Osteocyte (in vitro differentiated cells): Measurements from ENCODE around the gene GGA2. TPM values are rescaled to one million over a fixed set of nuclear protein-coding genes. Genes with fewer than 3 reads are reported as not detected.

ENCODE experiments used
- DNase-seq: peaks from one replicate; pipeline ENCODE4 v3.0.0; 2021; ENCODE audit warnings: mixed read lengths; ENCODE audit not compliant: unreplicated experiment; ENCODE audit errors: extremely low spot score
- H3K27ac Mint-ChIP-seq: one replicate; pipeline ENCODE4 v1.8.0; 2021; ENCODE audit warnings: mild to moderate bottlenecking, mixed read lengths; ENCODE audit not compliant: unreplicated experiment
- H3K27me3 Mint-ChIP-seq: one replicate; pipeline ENCODE4 v1.8.0; 2021; ENCODE audit warnings: mixed read lengths; ENCODE audit not compliant: unreplicated experiment
- H3K36me3 Mint-ChIP-seq: one replicate; pipeline ENCODE4 v1.8.0; 2021; ENCODE audit warnings: mixed read lengths; ENCODE audit not compliant: unreplicated experiment
- H3K4me1 Mint-ChIP-seq: one replicate; pipeline ENCODE4 v1.8.0; 2021; ENCODE audit warnings: mixed read lengths; ENCODE audit not compliant: unreplicated experiment
- H3K4me3 Mint-ChIP-seq: one replicate; pipeline ENCODE4 v1.8.0; 2021; ENCODE audit warnings: mild to moderate bottlenecking, moderate library complexity, mixed read lengths; ENCODE audit not compliant: unreplicated experiment
- H3K9me3 Mint-ChIP-seq: one replicate; pipeline ENCODE4 v1.8.0; 2021; ENCODE audit warnings: mixed read lengths; ENCODE audit not compliant: unreplicated experiment
- CTCF ChIP-seq: fragments of 200-600 bp; sonication (generic); IDR thresholded peaks from 2 replicates; pipeline ENCODE4 v1.5.0; 2021; ENCODE audit warnings: antibody characterized with exemption, mild to moderate bottlenecking, moderate library complexity
- total RNA-seq: library from RNA; stranded (reverse); gene quantifications from 2 replicates; pipeline ENCODE4 v1.2.1, GENCODE V29; 2021

The GGA2 gene
- total RNA-seq, 1 donor from 2014 or later: 59.7 TPM

DNA sequence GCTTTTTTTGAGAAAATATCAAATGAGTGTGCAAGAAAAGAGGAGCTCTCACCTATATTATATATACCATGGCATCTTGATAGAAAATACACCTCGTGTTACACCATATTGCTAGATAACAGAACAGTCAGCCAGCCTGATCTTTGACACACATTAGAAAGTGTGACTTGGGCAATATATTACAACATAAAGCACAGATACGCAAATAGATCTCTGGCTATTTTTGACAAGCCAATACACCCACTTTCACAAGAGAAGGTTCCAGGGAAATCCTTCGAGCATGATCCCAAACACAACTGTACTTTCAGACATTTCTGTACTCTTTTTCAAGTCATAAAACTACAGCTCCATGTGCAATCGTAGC, 9.4 kb downstream of the GGA2 start:
- no peak overlapping the region for H3K27ac Mint-ChIP-seq
- DNase-seq: no peak
- TF ChIP-seq CTCF: no peak
- H3K4me1 Mint-ChIP-seq: peaks cover 36% of the 10 kb centered on the region
- no peaks in the 10 kb centered on the region for H3K27me3 Mint-ChIP-seq
- H3K9me3 Mint-ChIP-seq: no peaks in the 10 kb centered on the region
- peaks cover 2% of the 10 kb centered on the region for H3K36me3 Mint-ChIP-seq
- no peak overlapping the region for H3K4me3 Mint-ChIP-seq

GRCh38 chr16:23500212-23500861, 10.0 kb downstream of the GGA2 start:
- Mint-ChIP-seq H3K9me3 (no peaks in the 10 kb centered on the region), H3K36me3 (peaks cover 2% of the 10 kb centered on the region), H3K27me3 (no peaks in the 10 kb centered on the region), H3K27ac (no peak overlapping the region), H3K4me1 (peaks cover 35% of the 10 kb centered on the region), H3K4me3 (no peak overlapping the region)
- no peak for DNase-seq
- no peak for TF ChIP-seq CTCF

- H3K27me3 Mint-ChIP-seq: no peaks in the 10 kb centered on the region
- no peak for TF ChIP-seq CTCF
- peaks cover 32% of the 10 kb centered on the region for H3K4me1 Mint-ChIP-seq
- peaks cover 5% of the 10 kb centered on the region for H3K36me3 Mint-ChIP-seq
- no peak overlapping the region for H3K4me3 Mint-ChIP-seq
- H3K9me3 Mint-ChIP-seq: no peaks in the 10 kb centered on the region
- H3K27ac Mint-ChIP-seq: no peak overlapping the region
- DNase-seq: no peak
These were observed 10.5 kb downstream of the GGA2 start for GRCh38 chr16:23499801-23500200.

DNA sequence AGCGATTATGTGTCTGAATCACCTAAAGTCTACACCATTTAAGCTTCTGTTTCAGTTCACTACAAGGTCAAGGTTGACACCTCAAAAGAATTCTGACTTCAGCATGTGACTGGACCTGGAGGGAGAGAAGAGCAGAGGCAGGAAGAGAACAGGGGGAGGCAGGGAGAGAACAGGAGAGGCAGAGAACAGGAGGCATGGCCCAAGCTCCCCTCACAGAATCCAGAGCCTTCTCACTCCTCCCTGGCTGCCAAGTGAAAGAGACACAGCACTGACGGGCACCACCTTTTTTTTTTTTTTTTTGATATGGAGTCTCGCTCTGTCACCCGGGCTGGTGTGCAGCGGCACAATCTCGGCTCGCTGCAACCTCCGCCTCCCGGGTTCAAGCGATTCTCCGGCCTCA, 11.4 kb downstream of the GGA2 start:
- H3K27ac Mint-ChIP-seq: no peak overlapping the region
- peaks cover 23% of the 10 kb centered on the region for H3K4me1 Mint-ChIP-seq
- no peak for DNase-seq
- no peak overlapping the region for H3K4me3 Mint-ChIP-seq
- no peaks in the 10 kb centered on the region for H3K9me3 Mint-ChIP-seq
- no peaks in the 10 kb centered on the region for H3K27me3 Mint-ChIP-seq
- TF ChIP-seq CTCF: no peak
- H3K36me3 Mint-ChIP-seq: peaks cover 7% of the 10 kb centered on the region

GRCh38 chr16:23497543-23497868, 12.8 kb downstream of the GGA2 start:
- Mint-ChIP-seq H3K4me3 (no peak overlapping the region), H3K36me3 (peaks cover 10% of the 10 kb centered on the region), H3K4me1 (peaks cover 20% of the 10 kb centered on the region), H3K27ac (peak overlapping the region; percentile 58), H3K9me3 (no peaks in the 10 kb centered on the region), H3K27me3 (no peaks in the 10 kb centered on the region)
- no peak for DNase-seq
- TF ChIP-seq CTCF: no peak
